Stomach (tissue), 4 donors: ENCODE measurements around the gene AKAP4.

Experiments
- EP300 ChIP-seq: sonication (generic); formaldehyde crosslinking; IDR thresholded peaks from one replicate; pipeline ENCODE4 v1.6.1; 2017; ENCODE audit warnings: antibody characterized with exemption
- POLR2A ChIP-seq, 4 donors: fragments of 450-650 bp; IDR thresholded peaks; one replicate each; pipeline ENCODE4 v1.6.1; 2016; ENCODE audit warnings: antibody characterized with exemption in 4 of 4, control low read depth in 2 of 4, mild to moderate bottlenecking in 1 of 4, moderate library complexity in 1 of 4
- POLR2AphosphoS5 ChIP-seq, 3 donors: sonication (generic); formaldehyde crosslinking; IDR thresholded peaks; one replicate each; pipeline ENCODE4 v1.6.1; 2016; ENCODE audit warnings: antibody characterized with exemption in 3 of 3
- TF ChIP-seq, protein P1 (sequence below), 7 experiments: fragments of 450-650 bp in 4 of 7; fragments of 200-600 bp in 3 of 7; sonication (generic) in 3 of 7; IDR thresholded peaks; one replicate each; pipeline ENCODE4 v1.5.1; 2016 to 2019; ENCODE audit warnings: antibody characterized with exemption in 7 of 7, control low read depth in 2 of 7, mild to moderate bottlenecking in 1 of 7

DNA sequence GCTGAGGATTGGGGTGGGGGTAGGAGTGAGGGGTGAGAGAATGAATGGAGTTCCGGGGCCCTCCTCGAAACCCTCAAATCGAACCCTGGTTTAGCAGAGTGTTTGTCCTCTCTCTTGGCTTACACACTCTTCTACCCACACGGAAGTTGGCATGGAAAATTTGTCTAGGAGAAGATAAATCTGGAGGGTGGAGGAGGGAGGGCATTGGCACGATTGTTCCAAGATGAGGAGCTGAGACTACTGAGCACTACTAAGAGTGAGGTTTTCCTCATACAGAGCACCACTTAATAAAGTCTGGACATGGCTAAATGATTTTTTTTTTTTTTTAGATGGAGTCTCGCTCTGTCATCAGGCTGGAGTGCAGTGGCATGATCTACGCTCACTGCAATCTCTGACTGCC lies 33.4 kb downstream of the AKAP4 start:
- TF ChIP-seq, protein P1, sequence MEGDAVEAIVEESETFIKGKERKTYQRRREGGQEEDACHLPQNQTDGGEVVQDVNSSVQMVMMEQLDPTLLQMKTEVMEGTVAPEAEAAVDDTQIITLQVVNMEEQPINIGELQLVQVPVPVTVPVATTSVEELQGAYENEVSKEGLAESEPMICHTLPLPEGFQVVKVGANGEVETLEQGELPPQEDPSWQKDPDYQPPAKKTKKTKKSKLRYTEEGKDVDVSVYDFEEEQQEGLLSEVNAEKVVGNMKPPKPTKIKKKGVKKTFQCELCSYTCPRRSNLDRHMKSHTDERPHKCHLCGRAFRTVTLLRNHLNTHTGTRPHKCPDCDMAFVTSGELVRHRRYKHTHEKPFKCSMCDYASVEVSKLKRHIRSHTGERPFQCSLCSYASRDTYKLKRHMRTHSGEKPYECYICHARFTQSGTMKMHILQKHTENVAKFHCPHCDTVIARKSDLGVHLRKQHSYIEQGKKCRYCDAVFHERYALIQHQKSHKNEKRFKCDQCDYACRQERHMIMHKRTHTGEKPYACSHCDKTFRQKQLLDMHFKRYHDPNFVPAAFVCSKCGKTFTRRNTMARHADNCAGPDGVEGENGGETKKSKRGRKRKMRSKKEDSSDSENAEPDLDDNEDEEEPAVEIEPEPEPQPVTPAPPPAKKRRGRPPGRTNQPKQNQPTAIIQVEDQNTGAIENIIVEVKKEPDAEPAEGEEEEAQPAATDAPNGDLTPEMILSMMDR (IDR thresholded peaks at IDR 0.05): no peak
- TF ChIP-seq EP300: no peak
- no peak for TF ChIP-seq POLR2A (IDR thresholded peaks at IDR 0.05)
- no peak for TF ChIP-seq POLR2AphosphoS5 (IDR thresholded peaks at IDR 0.05)
